GM21423 (cell line): ENCODE data around the gene RCHY1.

Source experiments
- ATAC-seq: cut with Tn5 transposase; IDR thresholded peaks from one replicate; pipeline ENCODE4 v1.9.1; 2021; ENCODE audit warnings: mild to moderate bottlenecking, moderate library complexity; ENCODE audit not compliant: unreplicated experiment

RCHY1 gene

GRCh38 chr4:75432683-75433082 lies 81.5 kb downstream of the RCHY1 start:
- ATAC-seq, result peak; percentile 59

- ATAC-seq, result no peak
These were observed 85.0 kb downstream of the RCHY1 start for GRCh38 chr4:75429208-75429607.
